Left lung (tissue), 10 donors: Measurements from ENCODE around the gene SLC10A7. TPM values are rescaled to one million over a fixed set of nuclear protein-coding genes. Genes with fewer than 3 reads are reported as not detected.
"Not testable (repeated sequence)": the region's sequence is repeated elsewhere in the genome, so short reads cannot be mapped to it uniquely, and the experiment has no call there.

Source experiments
- ATAC-seq: fragments of 200-7000 bp; cut with Tn5 transposase; one replicate; pipeline ENCODE4 v1.9.1; 2020; ENCODE audit warnings: moderate library complexity
- DNase-seq, 4 donors: peaks; one replicate each; pipeline ENCODE4 v3.0.0-alpha.2; 2013 to 2020
- H3K27ac ChIP-seq, 2 donors: fragments of 200-600 bp; sonication (generic) in 1 of 2; one replicate each; pipeline versions ENCODE4 v1.5.0 to v1.8.0; 2020 to 2021
- H3K27me3 ChIP-seq, 2 donors: fragments of 200-600 bp; sonication (generic) in 1 of 2; one replicate each; pipeline versions ENCODE4 v1.5.0 to v1.8.0; 2020 to 2021
- H3K36me3 ChIP-seq, 2 donors: fragments of 200-600 bp; sonication (generic) in 1 of 2; one replicate each; pipeline versions ENCODE4 v1.5.0 to v1.8.0; 2020 to 2021
- H3K4me1 ChIP-seq, 2 donors: fragments of 200-600 bp; one replicate each; pipeline ENCODE4 v1.8.0; 2021
- H3K4me3 ChIP-seq, 2 donors: fragments of 200-600 bp; sonication (generic) in 1 of 2; one replicate each; pipeline versions ENCODE4 v1.5.0 to v1.8.0; 2020 to 2021; ENCODE audit warnings: mild to moderate bottlenecking in 1 of 2
- H3K9me3 ChIP-seq, 2 donors: fragments of 200-600 bp; sonication (generic) in 1 of 2; one replicate each; pipeline versions ENCODE4 v1.5.0 to v1.8.0; 2020 to 2021
- intact Hi-C, 2 donors: fragments of 100-400 bp; cut with DNase I; formaldehyde crosslinking; loops; one replicate each; pipeline versions ENCODE4 v1.11.2 to v1.14.2; 2022
- polyA plus RNA-seq, 6 donors: library from polyadenylated mRNA; unstranded; fragments of 120-200 nt; gene quantifications; one replicate each; pipeline ENCODE4 v1.2.1, GENCODE V29; 2013; ENCODE audit not compliant: insufficient read length in 6 of 6
- total RNA-seq, 2 donors: library from RNA; stranded (reverse); fragmentation: NEBNext Ultra II Directional; extraction: Animal tissue kit (Norgen Biotek cat#: 25700); gene quantifications; one replicate each; pipeline ENCODE4 v1.2.1, GENCODE V29; 2021
- TF ChIP-seq, protein P1 (sequence below), 2 donors: fragments of 200-600 bp; sonication (generic) in 1 of 2; IDR thresholded peaks; one replicate each; pipeline versions ENCODE4 v1.5.0 to v1.8.0; 2021; ENCODE audit warnings: antibody characterized with exemption in 2 of 2
- donor health status: DM: no; HTN: yes; CAD: no.
- donor health status: DM: no; HTN: no; CAD: no.

The SLC10A7 gene
- total and polyA plus RNA-seq, 8 donors, result 16.3 to 22.0 (median 18.1) TPM

DNA sequence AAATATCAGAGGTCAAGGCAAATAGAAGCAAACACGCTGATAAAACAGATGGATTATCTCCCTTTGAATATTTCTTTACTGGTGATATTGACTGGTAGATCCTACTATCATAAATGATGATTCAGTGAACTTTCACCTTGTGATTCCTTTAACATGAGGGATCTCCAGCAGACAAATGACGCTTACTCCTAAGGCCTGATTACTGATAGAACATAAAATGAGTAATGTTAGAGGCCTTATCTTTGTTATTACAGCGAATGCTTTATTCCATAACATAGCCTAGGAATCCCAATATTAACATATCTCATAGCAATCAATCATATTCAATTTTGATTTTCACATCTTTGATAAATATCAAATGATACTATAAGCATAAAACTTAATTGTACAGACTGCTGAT is 152.3 kb downstream of the SLC10A7 start:
- no peak overlapping the region for H3K27ac ChIP-seq
- ATAC-seq, result no peak
- no peaks in the 10 kb centered on the region for H3K36me3 ChIP-seq
- no peak overlapping the region for H3K4me3 ChIP-seq
- H3K27me3 ChIP-seq, result no peaks in the 10 kb centered on the region
- H3K9me3 ChIP-seq, result no peaks in the 10 kb centered on the region
- intact Hi-C loops, result no loop called here
- no peak for DNase-seq
- TF ChIP-seq, protein P1, sequence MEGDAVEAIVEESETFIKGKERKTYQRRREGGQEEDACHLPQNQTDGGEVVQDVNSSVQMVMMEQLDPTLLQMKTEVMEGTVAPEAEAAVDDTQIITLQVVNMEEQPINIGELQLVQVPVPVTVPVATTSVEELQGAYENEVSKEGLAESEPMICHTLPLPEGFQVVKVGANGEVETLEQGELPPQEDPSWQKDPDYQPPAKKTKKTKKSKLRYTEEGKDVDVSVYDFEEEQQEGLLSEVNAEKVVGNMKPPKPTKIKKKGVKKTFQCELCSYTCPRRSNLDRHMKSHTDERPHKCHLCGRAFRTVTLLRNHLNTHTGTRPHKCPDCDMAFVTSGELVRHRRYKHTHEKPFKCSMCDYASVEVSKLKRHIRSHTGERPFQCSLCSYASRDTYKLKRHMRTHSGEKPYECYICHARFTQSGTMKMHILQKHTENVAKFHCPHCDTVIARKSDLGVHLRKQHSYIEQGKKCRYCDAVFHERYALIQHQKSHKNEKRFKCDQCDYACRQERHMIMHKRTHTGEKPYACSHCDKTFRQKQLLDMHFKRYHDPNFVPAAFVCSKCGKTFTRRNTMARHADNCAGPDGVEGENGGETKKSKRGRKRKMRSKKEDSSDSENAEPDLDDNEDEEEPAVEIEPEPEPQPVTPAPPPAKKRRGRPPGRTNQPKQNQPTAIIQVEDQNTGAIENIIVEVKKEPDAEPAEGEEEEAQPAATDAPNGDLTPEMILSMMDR (IDR thresholded peaks at IDR 0.05), result no peak
- no peaks in the 10 kb centered on the region for H3K4me1 ChIP-seq

DNA sequence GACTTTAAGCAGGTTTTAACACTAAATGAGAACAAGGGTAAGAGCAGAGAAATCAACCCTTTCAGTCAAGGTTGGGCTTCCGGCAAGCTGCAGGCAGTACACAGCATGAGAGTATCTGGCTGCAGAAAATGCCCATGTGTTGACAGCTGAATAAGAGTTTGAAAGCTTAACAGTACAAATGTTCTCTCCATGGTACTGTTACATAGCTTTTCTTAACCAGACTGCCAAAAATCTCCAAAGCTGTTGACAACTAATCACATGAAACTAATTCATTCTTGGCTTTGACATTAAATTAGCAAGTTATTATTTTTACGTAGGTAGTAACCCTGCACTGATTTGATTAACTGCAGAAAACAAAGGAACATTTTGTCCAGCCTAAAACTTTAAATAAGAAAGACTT is 153.5 kb downstream of the SLC10A7 start:
- no peak overlapping the region for H3K27ac ChIP-seq
- TF ChIP-seq, protein P1 (IDR thresholded peaks at IDR 0.05), result no peak
- H3K36me3 ChIP-seq, result no peaks in the 10 kb centered on the region
- no peak overlapping the region for H3K4me3 ChIP-seq
- no peaks in the 10 kb centered on the region for H3K4me1 ChIP-seq
- no peaks in the 10 kb centered on the region for H3K27me3 ChIP-seq
- intact Hi-C loops, result no loop called here
- peaks cover 0 to 4% of the 10 kb centered on the region in 2 donors for H3K9me3 ChIP-seq
- ATAC-seq (no peak), DNase-seq (peak in 1 of 4 donors; percentile 3)

DNA sequence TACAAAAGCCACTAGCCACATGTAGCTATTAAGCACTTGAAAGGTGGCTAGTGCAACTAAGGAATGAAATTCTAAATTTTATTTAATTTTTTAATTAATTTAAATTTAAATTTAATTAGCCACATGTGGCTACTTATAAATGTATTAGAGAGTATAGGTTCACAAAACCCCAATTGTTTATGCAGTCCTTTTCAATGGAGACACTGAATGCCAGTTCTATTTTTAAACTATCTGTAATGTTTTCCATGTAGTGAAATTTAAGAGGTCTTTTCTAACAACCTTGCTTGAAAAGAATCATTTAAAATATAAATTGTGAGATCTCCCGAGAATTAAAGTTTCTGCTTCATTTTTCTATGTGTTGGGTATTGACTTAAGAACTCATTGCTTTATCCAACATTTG is 154.4 kb downstream of the SLC10A7 start:
- intact Hi-C loops, result no loop called here
- DNase-seq (no peak), ATAC-seq (no peak)
- no peak overlapping the region for H3K4me3 ChIP-seq
- TF ChIP-seq, protein P1 (IDR thresholded peaks at IDR 0.05), result no peak
- H3K36me3 ChIP-seq, result no peaks in the 10 kb centered on the region
- peaks cover 0 to 12% of the 10 kb centered on the region in 2 donors for H3K9me3 ChIP-seq
- no peaks in the 10 kb centered on the region for H3K27me3 ChIP-seq
- H3K27ac ChIP-seq, result no peak overlapping the region
- H3K4me1 ChIP-seq, result no peaks in the 10 kb centered on the region

DNA sequence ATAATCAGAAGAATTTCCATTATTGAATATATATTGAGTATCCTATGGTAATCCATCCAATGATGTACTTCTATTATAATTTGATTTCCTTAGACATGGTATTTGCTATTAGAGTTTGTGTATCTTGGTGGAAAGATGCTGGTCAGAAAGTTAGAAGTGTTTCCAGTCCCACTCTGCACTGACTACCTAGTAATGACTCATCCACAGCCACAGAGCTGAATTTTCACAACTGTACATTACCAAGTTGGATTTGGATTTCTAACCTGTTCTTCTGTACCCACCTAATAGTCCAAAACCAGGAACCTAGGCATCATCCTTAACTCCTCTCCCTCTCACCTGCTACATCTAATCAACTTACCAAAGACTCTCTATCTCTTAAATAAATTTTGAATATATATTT is 162.0 kb downstream of the SLC10A7 start:
- intact Hi-C loops, result no loop called here
- no peaks in the 10 kb centered on the region for H3K4me1 ChIP-seq
- no peak for ATAC-seq
- H3K27me3 ChIP-seq, result no peaks in the 10 kb centered on the region
- no peak overlapping the region for H3K27ac ChIP-seq
- H3K9me3 ChIP-seq, result peaks cover 0 to 19% of the 10 kb centered on the region in 2 donors
- no peak for DNase-seq
- H3K4me3 ChIP-seq, result no peak overlapping the region
- no peaks in the 10 kb centered on the region for H3K36me3 ChIP-seq
- TF ChIP-seq, protein P1 (IDR thresholded peaks at IDR 0.05), result no peak

DNA sequence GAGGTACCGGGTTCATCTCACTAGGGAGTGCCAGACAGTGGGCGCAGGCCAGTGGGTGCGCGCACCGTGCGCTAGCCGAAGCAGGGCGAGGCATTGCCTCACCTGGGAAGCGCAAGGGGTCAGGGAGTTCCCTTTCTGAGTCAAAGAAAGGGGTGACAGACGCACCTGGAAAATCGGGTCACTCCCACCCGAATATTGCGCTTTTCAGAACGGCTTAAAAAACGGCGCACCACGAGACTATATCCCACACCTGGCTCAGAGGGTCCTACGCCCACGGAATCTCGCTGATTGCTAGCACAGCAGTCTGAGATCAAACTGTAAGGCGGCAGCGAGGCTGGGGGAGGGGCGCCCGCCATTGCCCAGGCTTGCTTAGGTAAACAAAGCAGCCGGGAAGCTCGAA is 171.6 kb downstream of the SLC10A7 start:
- H3K4me1 ChIP-seq, intact Hi-C loops, H3K4me3 ChIP-seq, ATAC-seq, H3K9me3 ChIP-seq, DNase-seq, H3K27ac ChIP-seq, H3K27me3 ChIP-seq, H3K36me3 ChIP-seq: not testable (repeated sequence)

DNA sequence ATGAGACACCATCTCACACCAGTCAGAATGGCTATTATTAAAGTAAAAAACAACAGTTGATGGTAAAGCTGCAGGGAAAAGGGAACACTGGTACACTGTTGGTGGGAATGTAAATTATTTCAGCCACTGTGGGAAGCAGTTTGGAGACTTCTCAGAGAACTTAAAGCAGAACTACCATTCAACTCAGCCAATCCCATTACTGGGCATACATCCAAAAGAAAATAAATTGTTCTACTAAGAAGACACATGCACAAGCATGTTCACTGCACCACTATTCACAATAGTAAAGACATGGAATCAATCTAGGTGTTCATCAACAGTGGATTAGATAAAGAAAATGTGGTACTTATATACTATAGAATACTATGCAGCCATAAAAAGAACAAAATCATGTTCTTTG is 172.4 kb downstream of the SLC10A7 start:
- no peaks in the 10 kb centered on the region for H3K36me3 ChIP-seq
- ATAC-seq, result no peak

More for the DNA sequence above, 172.4 kb downstream of the SLC10A7 start:
- Histone ChIP-seq H3K27ac (no peak overlapping the region), H3K4me1 (no peaks in the 10 kb centered on the region), H3K27me3 (no peaks in the 10 kb centered on the region), H3K9me3 (no peaks in the 10 kb centered on the region), H3K4me3 (no peak overlapping the region)
- TF ChIP-seq, protein P1 (IDR thresholded peaks at IDR 0.05), result no peak
- intact Hi-C loops, result no loop called here
- DNase-seq, result no peak
